ENCODE data around the gene GTF2IRD2.
"Not testable (repeated sequence)": the region's sequence is repeated elsewhere in the genome, so short reads cannot be mapped to it uniquely, and the experiment has no call there.

- TF ChIP-seq, protein P1, sequence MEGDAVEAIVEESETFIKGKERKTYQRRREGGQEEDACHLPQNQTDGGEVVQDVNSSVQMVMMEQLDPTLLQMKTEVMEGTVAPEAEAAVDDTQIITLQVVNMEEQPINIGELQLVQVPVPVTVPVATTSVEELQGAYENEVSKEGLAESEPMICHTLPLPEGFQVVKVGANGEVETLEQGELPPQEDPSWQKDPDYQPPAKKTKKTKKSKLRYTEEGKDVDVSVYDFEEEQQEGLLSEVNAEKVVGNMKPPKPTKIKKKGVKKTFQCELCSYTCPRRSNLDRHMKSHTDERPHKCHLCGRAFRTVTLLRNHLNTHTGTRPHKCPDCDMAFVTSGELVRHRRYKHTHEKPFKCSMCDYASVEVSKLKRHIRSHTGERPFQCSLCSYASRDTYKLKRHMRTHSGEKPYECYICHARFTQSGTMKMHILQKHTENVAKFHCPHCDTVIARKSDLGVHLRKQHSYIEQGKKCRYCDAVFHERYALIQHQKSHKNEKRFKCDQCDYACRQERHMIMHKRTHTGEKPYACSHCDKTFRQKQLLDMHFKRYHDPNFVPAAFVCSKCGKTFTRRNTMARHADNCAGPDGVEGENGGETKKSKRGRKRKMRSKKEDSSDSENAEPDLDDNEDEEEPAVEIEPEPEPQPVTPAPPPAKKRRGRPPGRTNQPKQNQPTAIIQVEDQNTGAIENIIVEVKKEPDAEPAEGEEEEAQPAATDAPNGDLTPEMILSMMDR (conservative IDR thresholded peaks at IDR 0.05 in 1 of 2, IDR thresholded peaks at IDR 0.05 in 1 of 2; ENCODE audit: extremely low read depth in 1 of 2, insufficient read depth in 1 of 2, low read depth in 1 of 2, low read length in 2 of 2), result not testable (repeated sequence)
- TF ChIP-seq EZH2 (IDR thresholded peaks at IDR 0.05; ENCODE audit: borderline replicate concordance, low read length), result not testable (repeated sequence)
Measured at GRCh38 chr7:74820146-74820805, 31.1 kb downstream of the GTF2IRD2 start.

Measured in mammary epithelial cell (primary cell).